ENCODE data around the gene MAN2A2.
"Not testable (repeated sequence)": the region's sequence is repeated elsewhere in the genome, so short reads cannot be mapped to it uniquely, and the experiment has no call there.

MAN2A2 gene

DNA sequence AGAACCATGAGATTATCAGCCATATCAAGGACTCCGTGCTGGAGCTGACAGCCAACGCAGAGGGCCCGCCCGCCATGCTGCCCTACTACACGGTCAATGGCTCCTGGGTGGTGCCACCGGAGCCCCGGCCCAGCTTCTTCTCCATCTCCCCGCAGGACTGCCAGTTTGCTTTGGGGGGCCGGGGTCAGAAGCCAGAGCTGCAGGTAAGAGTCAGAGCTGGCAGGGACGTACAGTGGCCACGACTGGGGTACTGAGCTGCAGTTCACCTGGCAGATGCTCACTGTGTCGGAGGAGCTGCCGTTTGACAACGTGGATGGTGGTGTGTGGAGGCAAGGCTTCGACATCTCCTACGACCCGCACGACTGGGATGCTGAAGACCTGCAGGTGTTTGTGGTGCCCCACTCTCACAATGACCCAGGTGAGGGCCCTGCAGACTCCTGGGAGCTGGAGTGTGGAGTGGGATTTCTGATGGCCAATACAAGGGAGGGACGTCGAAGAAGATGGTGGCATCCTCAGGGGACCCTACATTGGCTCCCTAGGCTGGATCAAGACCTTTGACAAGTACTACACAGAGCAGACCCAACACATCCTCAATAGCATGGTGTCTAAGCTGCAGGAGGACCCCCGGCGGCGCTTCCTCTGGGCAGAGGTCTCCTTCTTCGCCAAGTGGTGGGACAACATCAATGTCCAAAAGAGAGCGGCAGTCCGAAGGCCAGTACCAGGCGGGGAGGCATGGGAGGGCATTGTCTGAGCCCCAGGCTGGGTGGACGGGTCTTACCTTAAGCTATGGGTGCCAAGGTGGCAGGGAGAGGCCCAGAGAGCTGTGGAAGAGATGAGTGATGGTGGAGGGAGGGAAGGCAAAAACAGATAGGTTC lies 2.4 kb downstream of the MAN2A2 start:
- DNase-seq: no peak

DNA sequence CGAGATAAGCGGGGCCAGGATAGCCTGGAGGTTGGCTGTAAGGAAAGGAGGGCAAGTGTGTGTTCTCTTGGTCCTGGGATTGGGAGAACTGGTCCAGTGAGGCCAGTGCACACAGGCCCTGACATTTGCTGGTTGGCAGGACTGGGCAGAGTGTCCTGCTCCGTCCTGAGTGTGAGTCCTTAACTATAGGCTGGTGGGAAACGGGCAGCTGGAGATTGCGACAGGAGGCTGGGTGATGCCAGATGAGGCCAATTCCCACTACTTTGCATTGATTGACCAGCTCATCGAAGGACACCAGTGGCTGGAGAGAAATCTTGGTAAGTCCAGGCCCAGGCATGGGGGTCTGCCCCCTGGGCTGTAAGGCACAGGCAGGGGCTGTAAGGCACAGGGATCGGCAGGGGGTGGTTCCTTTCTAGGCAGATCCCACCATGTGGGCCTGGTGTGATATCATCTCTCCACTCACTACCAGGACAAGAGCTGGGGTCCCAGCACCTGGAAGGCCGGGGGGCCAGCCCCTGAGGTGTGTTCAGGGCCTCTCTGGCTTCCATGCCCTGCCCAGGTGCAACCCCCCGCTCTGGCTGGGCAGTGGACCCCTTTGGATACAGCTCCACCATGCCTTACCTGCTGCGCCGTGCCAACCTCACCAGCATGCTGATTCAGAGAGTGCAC lies 3.2 kb downstream of the MAN2A2 start:
- no peak for DNase-seq

DNA sequence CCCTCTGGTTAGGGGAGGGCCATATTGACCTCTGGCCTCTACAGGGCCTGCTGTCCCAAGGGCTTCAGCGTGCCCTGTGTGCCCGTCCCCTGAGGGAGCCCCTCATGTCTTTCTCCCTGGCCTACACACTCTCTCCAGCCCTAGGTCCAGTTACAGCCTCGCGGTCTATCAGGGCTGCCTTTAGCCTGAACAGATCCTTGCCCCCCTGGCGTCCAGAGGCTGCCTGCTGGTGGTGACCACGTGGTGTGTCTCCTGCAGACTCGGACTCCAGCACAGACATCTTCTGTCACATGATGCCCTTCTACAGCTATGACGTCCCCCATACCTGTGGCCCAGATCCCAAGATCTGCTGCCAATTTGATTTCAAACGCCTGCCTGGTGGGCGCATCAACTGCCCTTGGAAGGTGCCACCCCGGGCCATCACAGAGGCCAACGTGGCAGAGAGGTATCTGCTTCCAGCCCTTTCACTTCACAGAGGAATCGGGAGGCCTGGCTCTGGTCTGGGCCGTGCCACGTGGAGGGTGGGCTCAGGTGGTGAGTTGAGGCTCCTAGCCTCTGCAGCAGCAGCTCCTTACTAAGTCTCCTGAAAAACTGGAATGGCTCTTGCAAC lies 4.1 kb downstream of the MAN2A2 start:
- DNase-seq: no peak

DNA sequence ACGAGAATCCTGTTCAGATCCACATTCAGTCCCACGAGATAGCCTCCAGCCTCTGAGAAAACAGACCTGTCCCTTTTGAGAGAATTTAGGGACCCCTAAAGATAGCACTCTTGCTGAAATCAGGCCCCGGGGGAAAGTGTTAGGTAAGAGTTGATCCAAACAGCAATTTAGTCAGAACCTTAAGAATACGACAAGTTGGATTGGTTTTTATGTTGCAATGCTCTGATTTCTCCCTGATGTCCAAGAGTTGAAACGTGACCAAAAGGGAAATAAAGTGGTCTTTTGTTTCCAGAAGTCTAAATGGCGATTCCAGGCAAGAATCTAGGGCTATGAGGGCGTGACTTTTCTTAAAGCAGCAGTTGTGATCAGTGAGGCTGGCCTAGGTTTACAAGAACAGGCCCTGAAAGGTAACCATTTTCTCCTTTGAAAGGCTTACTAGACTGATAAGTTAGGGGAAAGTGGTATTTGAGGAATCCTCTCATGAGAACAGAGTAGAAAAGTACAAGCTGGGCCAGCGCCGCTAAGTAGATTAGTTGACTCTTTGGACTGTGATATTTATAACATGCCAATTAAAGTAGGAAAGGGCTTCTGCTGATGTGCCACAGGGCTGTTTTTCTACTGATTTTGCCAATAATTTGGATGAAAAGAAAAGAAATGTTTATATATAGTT lies 4.9 kb downstream of the MAN2A2 start:
- no peak for DNase-seq

DNA sequence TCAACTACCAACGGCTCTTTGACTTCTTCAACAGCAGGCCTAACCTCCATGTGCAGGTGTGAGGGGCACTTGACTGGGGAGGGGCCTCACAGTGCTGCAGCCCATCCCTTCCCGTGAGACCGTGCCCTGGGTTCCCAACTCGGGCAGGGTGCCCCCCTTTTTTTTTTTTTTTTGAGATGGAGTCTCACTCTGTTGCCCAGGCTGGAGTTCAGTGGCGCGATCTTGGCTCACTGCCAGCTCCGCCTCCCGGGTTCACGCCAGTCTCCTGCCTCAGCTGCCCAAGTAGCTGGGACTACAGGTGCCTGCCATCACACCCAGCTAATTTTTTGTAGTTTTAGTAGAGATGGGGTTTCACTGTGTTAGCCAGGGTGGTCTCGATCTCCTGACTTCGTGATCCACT lies 6.3 kb downstream of the MAN2A2 start:
- DNase-seq: not testable (repeated sequence)

DNA sequence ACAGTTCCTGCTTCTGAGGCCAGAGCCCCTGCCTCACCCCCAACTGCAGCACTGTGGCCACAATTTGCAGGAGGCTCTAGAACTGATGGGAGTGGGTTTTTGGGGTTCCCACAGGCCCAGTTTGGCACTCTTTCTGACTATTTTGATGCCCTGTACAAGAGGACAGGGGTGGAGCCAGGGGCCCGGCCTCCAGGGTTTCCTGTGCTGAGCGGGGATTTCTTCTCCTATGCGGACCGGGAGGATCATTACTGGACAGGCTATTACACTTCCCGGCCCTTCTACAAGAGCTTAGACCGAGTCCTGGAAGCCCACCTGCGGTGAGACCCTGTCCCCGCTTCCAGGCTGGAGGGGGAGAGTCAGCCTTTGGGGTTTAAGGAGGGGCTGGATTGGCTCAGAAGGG lies 6.9 kb downstream of the MAN2A2 start:
- no peak for DNase-seq

DNA sequence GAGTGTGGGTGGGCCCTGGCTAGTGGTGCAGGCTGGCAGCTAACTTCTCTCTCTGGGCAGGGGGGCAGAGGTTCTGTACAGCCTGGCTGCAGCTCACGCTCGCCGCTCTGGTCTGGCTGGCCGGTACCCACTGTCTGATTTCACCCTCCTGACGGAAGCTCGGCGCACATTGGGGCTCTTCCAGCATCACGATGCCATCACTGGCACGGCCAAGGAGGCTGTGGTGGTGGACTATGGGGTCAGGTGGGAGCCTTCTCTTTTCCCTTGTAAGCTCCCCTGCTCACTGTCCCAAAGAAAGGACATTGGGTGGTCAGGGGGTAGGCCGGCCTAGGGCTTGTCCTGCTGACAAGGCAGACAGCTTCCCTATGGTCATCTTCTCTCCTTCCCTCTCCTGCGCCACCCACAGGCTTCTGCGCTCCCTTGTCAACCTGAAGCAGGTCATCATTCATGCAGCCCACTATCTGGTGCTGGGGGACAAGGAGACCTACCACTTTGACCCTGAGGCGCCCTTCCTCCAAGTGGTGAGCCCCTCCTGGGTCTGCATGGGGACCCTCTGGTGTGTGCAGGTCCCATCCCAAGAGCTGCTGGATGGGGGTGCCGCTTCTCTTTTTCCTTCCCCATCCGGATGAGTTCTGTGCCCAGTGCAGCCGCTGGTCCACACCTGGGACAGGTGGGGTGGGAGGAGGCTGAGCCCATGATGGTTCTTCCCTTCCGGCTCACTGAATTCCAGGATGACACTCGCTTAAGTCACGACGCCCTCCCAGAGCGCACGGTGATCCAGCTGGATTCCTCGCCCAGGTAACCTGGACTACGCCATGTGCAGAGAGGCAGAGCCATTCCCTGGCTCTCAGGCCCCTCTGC lies 7.6 kb downstream of the MAN2A2 start:
- no peak for DNase-seq

DNA sequence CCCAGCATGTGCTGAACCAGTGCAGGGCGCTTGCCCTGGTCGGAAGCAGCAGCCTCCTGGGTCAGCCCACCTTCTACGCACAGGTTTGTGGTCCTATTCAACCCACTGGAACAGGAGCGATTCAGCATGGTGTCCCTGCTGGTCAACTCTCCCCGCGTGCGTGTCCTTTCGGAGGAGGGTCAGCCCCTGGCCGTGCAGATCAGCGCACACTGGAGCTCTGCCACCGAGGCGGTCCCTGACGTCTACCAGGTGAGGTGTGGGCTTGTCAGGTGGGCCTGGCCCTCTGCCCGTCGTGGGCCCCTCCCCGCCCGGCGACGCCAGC lies 8.2 kb downstream of the MAN2A2 start:
- no peak for DNase-seq

DNA sequence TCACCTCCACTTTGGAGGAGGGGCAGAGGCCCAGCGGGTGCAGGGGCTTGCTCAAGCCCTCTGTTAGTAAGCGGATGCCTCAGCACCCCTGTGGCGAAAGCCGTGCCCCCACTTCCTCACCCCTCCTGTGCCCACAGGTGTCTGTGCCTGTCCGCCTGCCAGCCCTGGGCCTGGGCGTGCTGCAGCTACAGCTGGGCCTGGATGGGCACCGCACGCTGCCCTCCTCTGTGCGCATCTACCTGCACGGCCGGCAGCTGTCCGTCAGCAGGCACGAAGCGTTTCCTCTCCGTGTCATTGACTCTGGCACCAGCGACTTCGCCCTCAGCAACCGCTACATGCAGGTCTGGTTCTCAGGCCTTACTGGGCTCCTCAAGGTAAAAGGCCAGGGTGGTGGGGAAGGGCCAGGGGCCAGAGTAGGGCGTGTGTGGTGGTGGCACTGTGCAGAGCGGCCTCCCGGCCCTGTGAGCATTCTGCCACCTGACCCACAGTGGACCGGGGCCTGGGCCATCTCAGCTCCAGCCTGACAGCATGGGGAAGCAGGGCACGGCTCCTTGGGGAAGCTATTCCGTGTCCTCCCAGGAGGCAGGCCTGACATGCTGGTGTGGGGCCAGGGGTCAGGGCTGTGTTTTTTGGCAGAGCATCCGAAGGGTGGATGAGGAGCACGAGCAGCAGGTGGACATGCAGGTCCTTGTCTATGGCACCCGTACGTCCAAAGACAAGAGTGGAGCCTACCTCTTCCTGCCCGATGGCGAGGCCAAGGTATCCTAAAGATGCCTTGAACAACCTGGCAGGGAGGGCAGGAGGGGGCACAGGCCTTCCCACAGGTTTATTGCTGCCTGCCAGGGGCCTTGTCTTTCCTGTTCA lies 9.0 kb downstream of the MAN2A2 start:
- no peak for DNase-seq

DNA sequence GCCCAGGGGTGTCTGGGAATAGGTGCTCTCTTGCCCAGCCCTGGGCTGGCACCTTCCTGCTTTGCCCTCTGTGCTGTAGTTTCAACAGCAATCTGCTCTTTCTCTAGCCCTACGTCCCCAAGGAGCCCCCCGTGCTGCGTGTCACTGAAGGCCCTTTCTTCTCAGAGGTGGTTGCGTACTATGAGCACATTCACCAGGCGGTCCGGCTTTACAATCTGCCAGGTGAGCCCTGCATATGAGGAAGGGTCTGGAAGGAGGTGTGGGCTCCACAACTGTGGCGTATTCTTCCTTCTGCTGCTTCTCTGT lies 9.6 kb downstream of the MAN2A2 start:
- no peak for DNase-seq

DNA sequence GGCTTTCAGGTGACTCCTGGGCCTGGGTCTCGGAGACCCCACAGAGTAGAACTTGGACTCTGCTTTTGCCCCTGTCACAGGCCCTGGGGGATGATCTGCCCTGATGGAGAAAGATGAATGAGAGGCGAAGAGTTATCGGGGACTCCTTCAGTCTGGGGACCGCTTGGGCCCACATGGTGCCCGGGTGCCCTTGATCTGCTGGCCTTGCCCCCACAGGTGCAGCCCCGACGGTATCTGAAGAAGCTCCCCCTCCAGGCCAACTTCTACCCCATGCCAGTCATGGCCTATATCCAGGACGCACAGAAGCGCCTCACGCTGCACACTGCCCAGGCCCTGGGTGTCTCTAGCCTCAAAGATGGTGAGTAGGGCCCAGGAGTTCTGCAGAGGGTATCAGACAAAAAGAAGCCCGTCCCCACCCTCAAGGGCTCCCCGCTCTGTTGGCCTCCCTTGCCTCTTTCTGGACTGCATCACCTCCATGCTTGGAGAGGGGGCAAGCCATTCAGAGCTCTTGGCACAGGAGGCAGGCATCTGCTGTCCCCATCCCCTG lies 10.4 kb downstream of the MAN2A2 start:
- no peak for DNase-seq

DNA sequence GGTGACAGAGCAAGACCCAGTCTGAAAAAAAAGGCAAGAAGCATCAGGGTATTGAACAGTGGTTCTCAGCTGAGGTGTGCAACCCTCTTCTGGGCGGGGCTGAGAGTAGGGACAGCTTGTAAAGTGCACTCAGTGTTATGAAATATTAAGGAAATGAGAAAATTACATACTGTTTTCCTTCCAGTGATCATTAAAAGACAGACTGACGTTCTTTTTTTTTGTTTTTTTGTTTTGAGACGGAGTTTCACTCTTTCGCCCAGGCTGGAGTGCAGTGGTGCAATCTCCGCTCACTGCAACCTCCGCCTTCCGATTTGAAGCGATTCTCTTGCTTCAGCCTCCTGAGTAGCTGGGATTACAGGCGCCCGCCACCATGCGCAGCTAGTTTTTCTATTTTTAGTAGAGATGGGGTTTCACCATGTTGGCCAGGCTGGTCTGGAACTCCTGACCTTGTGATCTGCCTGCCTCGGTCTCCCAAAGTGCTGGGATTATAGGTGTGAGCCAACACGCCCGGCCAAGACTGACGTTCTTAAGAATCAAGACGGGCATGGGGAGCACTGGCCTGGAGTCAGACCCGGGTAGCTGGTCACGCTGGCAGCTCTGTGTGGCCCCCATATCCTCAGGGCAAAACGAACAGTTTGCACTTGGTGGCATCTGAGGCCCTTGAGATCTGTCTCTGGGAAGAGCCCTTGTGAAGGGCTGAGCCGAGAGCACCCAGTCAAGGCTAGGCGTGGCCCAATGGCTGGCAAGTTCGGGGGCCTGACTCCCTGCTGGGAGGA lies 11.4 kb downstream of the MAN2A2 start:
- no peak for DNase-seq

DNA sequence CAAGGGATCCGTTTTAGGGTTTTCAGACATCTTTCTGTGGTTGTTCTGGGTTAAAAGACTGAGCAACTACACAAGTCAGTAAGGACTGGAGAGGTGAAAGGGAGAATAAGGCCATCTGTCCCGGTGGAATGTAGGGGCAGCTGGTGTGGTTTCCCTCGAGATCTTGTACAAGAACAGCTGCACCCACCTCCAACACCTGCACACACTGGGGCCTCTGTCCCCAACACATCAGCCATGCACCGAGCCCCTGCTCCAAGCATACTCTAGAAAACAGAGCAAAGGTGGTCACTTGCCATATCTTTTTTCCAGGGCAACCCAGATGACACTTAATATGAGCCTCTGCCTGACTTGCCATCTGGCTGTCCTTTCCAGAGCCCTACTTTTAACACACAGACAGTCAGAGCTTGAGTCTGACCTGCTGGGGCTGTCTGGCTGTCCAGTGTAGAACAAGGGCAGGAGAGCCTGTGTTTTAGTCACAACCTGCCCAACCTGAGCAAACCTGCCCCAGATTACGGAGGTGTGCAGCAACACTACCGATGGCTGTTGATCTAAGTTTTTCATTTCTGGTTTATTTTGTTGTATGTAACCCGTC lies 12.2 kb downstream of the MAN2A2 start:
- DNase-seq: no peak

DNA sequence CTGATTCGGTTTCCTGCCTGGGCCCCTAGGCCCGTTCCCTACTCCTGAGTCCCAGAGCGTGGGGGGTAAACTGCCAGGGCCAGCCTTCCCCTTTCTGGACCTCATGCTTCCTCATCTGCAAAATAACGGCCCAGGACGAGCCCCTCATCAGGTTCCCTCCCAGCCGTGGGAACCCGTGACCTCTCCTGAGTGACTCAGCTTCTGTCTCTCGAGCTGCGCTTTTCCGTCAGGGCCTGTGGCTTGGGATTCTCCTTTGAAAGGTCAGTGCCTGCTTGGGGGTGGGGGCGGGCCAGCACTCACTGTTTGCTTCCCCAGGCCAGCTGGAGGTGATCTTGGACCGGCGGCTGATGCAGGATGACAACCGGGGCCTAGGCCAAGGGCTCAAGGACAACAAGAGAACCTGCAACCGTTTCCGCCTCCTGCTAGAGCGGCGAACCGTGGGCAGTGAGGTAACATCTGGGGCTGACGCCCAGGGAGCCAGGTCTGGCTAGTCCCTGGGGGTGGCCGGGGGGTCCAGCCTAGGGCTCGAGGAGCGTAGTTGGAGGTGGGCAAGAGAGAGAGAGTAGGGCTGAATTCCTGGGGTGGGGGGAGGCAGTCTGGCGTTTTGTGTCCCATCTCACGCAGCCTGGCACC lies 12.8 kb downstream of the MAN2A2 start:
- no peak for DNase-seq

DNA sequence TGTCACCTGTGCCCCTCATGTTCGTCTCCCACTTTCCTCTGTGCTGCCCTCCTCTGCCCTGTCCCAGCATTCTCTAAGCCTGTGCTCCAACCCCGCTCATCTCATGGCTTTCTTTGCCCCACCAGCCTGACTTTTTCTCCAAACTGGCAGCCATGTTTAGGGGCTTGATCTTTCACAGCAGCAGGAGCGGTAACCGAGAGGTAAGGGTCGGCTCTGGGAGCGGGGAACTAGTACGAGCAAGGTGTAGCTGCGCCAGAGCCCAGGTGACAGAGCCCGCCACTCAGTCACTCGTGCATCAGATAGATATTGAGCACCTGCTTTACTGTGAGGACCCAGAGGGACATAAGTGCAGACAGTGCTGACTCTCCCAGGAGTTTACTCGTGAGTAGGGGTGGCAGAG lies 13.4 kb downstream of the MAN2A2 start:
- no peak for DNase-seq

DNA sequence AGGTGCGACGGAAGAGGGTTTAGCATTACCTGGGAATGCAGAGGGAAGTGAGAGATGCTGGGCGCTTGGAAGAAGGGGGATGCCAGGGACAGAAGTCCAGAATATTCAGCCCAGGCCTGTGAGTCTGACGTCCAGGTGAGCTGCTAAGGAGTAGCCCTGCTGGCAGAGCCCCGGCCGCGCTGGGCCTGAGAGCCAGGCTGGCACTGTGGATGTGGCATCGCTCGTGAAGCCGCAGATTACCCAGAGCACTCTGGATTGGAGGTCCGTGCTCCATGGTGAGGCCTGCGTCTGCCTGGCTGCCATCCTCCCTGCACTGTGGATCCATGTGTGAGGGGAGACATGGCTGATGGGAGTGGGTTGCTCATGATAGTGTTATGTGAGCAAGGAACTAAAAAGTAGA lies 14.5 kb downstream of the MAN2A2 start:
- DNase-seq: no peak

DNA sequence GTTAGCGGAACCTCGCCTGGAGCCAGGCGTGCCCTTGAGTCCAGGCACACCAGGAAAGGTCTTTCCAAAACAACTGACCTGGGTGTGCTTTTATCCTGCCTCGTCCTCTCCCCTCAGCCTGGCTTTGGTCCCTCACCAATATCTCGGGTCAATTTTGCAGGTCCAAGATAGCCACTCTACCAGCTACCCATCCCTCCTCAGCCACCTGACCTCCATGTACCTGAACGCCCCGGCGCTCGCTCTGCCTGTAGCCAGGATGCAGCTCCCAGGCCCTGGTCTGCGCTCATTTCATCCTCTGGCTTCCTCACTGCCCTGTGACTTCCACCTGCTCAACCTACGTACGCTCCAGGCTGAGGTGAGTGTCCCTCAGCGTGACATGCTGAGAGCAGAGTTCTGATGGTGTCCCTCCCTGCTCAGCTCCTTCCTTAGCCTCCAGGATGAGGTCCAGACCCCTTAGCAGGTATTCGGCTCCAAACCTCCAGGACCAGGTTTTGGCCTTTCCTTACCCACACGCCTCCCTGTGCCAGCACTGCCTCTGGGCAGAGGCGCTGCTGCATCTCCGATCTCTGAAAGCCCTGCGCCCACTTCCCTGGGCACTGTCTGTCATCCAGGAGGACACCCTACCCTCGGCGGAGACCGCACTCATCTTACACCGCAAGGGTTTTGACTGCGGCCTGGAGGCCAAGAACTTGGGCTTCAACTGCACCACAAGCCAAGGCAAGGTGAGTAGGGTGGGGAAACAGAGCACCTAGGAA lies 15.1 kb downstream of the MAN2A2 start:
- DNase-seq: no peak

DNA sequence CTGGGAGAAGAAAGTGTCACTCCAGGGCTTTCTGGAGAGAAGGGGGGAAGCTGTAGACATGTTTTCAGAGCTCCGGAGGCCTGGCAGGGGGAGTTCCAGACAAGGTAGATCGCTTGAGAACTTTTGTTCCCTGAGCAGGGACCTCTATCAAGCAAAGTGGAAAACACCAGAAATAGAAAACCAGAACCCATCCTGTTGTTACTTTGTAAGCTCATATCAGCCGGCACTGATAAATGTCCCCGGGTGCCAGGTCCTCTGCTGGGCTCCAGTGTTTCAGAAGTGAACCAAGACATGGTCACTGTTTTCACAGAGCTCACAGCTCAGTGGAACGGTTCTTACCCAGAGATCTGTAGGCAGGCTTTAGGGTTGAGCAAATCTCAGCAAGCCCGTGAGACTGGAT lies 15.7 kb downstream of the MAN2A2 start:
- no peak for DNase-seq

DNA sequence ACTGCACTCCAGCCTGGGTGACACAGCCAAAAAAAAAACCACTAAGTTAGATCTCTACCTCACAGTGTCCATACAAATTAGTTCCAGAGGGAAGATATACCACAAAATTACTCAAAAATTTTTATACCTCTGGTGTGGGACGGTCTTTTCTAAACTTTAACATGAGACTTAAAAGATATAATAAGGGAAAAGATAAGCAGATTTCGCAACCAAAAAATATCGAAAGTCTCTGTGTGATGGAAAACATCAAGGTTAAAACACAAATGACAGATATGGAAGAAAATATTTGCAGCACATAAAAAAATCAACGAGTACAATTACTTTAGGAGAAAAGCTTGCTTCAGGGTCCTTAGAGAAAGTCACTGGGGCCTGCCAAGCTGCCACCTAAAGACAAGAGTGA lies 18.8 kb downstream of the MAN2A2 start:
- no peak for DNase-seq

Data from SHP77 treated with DMSO at 0.1 percent for 48 hours (cell line).